Naive B cell (primary cell): ENCODE measurements around the gene ADGRD2. TPM values are rescaled to one million over a fixed set of nuclear protein-coding genes. Genes with fewer than 3 reads are reported as not detected.

Experiments
- ATAC-seq, 2 donors: fragments of 150-1000 bp; cut with Tn5 transposase; 2 replicates each; pipeline ENCODE4 v1.10.0; 2021; ENCODE audit warnings: low read depth in 2 of 2, mild to moderate bottlenecking in 2 of 2, moderate library complexity in 2 of 2
- DNase-seq: peaks from one replicate; pipeline ENCODE4 v3.0.0; 2022
- H3K27ac Mint-ChIP-seq, 6 donors: one replicate each; pipeline ENCODE4 v1.8.0; 2020 to 2022; ENCODE audit warnings: mild to moderate bottlenecking in 6 of 6, mixed read lengths in 6 of 6, moderate library complexity in 5 of 6, inconsistent platforms in 2 of 6
- H3K27me3 Mint-ChIP-seq, 3 donors: one replicate each; pipeline ENCODE4 v1.8.0; 2021 to 2022; ENCODE audit warnings: mixed read lengths in 3 of 3, mild to moderate bottlenecking in 1 of 3
- H3K36me3 Mint-ChIP-seq, 2 donors: one replicate each; pipeline ENCODE4 v1.8.0; 2020 to 2022; ENCODE audit warnings: mixed read lengths in 2 of 2, inconsistent platforms in 1 of 2, mild to moderate bottlenecking in 1 of 2
- H3K4me1 Mint-ChIP-seq, 3 donors: one replicate each; pipeline ENCODE4 v1.8.0; 2020 to 2022; ENCODE audit warnings: mixed read lengths in 3 of 3, inconsistent platforms in 1 of 3, mild to moderate bottlenecking in 1 of 3, moderate library complexity in 1 of 3
- H3K4me3 Mint-ChIP-seq, 8 donors: one replicate each; pipeline ENCODE4 v1.8.0; 2020 to 2022; ENCODE audit warnings: mild to moderate bottlenecking in 8 of 8, mixed read lengths in 8 of 8, moderate library complexity in 8 of 8, inconsistent platforms in 2 of 8
- H3K9me3 Mint-ChIP-seq, 7 donors: one replicate each; pipeline ENCODE4 v1.8.0; 2020 to 2022; ENCODE audit warnings: mixed read lengths in 7 of 7, mild to moderate bottlenecking in 5 of 7, inconsistent platforms in 2 of 7, moderate library complexity in 1 of 7
- polyA plus RNA-seq, 6 donors: library from polyadenylated mRNA; unstranded; fragments of 300-500 nt; fragmentation: Illumina TruSeq; gene quantifications; one replicate each; pipeline ENCODE4 v1.2.3, GENCODE V29; 2021; ENCODE audit warnings: low read depth in 6 of 6

Gene ADGRD2
- polyA plus RNA-seq, 6 donors from 2014 or later, result not detected

- Mint-ChIP-seq H3K27ac (no peak overlapping the region), H3K27me3 (no peaks in the 10 kb centered on the region), H3K4me1 (no peaks in the 10 kb centered on the region), H3K4me3 (no peak overlapping the region), H3K36me3 (no peaks in the 10 kb centered on the region), H3K9me3 (no peaks in the 10 kb centered on the region)
- ATAC-seq (no peak), DNase-seq (no peak)
These were observed 75.9 kb downstream of the ADGRD2 start for GRCh38 chr9:124526174-124526573.

GRCh38 chr9:124527781-124528180, 77.5 kb downstream of the ADGRD2 start:
- no peaks in the 10 kb centered on the region for H3K27me3 Mint-ChIP-seq

More at GRCh38 chr9:124527781-124528180, 77.5 kb downstream of the ADGRD2 start:
- no peak overlapping the region for H3K4me3 Mint-ChIP-seq
- no peaks in the 10 kb centered on the region for H3K9me3 Mint-ChIP-seq
- DNase-seq, result no peak
- no peaks in the 10 kb centered on the region for H3K36me3 Mint-ChIP-seq
- no peak overlapping the region for H3K27ac Mint-ChIP-seq
- no peaks in the 10 kb centered on the region for H3K4me1 Mint-ChIP-seq
- no peak for ATAC-seq

Other genes with a start within 250 kb of the ADGRD2 start
- gene NEK6, start 192.5 kb upstream of the ADGRD2 start, polyA plus RNA-seq, result 10 to 100 TPM in 2 of 6 donors, 1 to 10 TPM in 4; 4.5 to 15.2 (median 8.0) TPM
- gene PSMB7, start 35.0 kb upstream of the ADGRD2 start, polyA plus RNA-seq, result 100 to 1,000 TPM; 161 to 213 (median 179) TPM
- not detected for gene NR5A1, start 56.9 kb downstream of the ADGRD2 start, polyA plus RNA-seq